HepG2 (cell line): Measurements from ENCODE around the gene UPF3A. TPM values are rescaled to one million over a fixed set of nuclear protein-coding genes. Genes with fewer than 3 reads are reported as not detected.

Experiments
- HOXA7 ChIP-seq: sonication (generic); formaldehyde crosslinking; IDR thresholded peaks from 2 replicates; pipeline ENCODE4 v1.8.1; 2022; ENCODE audit warnings: mild to moderate bottlenecking, missing genetic modification reagents, moderate library complexity
- KDM4B ChIP-seq: sonication (generic); formaldehyde crosslinking; IDR thresholded peaks from 2 replicates; pipeline ENCODE4 v1.4.0; 2020; ENCODE audit warnings: missing genetic modification reagents
- MBD4 ChIP-seq: IDR thresholded peaks from 2 replicates; pipeline ENCODE4 v1.6.1; 2012; ENCODE audit warnings: low read length, inconsistent platforms, borderline replicate concordance
- MXI1 ChIP-seq: IDR thresholded peaks from 3 replicates; pipeline ENCODE4 v1.6.1; 2012; ENCODE audit warnings: low read depth, low read length, inconsistent platforms, borderline replicate concordance
- NFYC ChIP-seq: IDR thresholded peaks from 2 replicates; pipeline ENCODE4 v1.6.1; 2016; ENCODE audit warnings: missing genetic modification reagents, missing compliant biosample characterization
- ONECUT2 ChIP-seq: sonication (generic); formaldehyde crosslinking; IDR thresholded peaks from 2 replicates; pipeline ENCODE4 v1.4.0; 2020; ENCODE audit warnings: missing genetic modification reagents
- PLRG1 ChIP-seq: fragments of 450-650 bp; conservative IDR thresholded peaks from 2 replicates; pipeline ENCODE4 v1.6.1; 2016
- SMAD3 ChIP-seq: sonication (generic); formaldehyde crosslinking; IDR thresholded peaks from 2 replicates; pipeline ENCODE4 v1.4.0; 2020; ENCODE audit warnings: missing genetic modification reagents
- SRY ChIP-seq: sonication (generic); formaldehyde crosslinking; IDR thresholded peaks from 2 replicates; pipeline ENCODE4 v1.8.0; 2022; ENCODE audit warnings: mild to moderate bottlenecking, missing genetic modification reagents
- TCF12 ChIP-seq, 2 experiments: fragments of 450-650 bp in 1 of 2; sonication (generic) in 1 of 2; formaldehyde crosslinking in 1 of 2; IDR thresholded peaks; 2 replicates each; pipeline versions ENCODE4 v1.6.1 to v1.8.0; 2017 to 2022; ENCODE audit warnings: antibody characterized with exemption in 1 of 2, mild to moderate bottlenecking in 1 of 2, missing genetic modification reagents in 1 of 2, moderate library complexity in 1 of 2
- ZBTB20 ChIP-seq: sonication (generic); formaldehyde crosslinking; IDR thresholded peaks from 2 replicates; pipeline ENCODE4 v1.8.1; 2023; ENCODE audit warnings: missing genetic modification reagents, low read depth, mild to moderate bottlenecking, borderline replicate concordance
- ZNF547 ChIP-seq: sonication (generic); formaldehyde crosslinking; IDR thresholded peaks from 2 replicates; pipeline ENCODE4 v1.5.1; 2020; ENCODE audit warnings: mild to moderate bottlenecking, missing genetic modification reagents
- ZNF564 ChIP-seq: sonication (generic); formaldehyde crosslinking; IDR thresholded peaks from 2 replicates; pipeline ENCODE4 v1.8.1; 2023; ENCODE audit warnings: mild to moderate bottlenecking, missing genetic modification reagents
- ZNF614 ChIP-seq: IDR thresholded peaks from 2 replicates; pipeline ENCODE4 v1.6.1; 2018; ENCODE audit warnings: missing biosample characterization, missing genetic modification reagents, inconsistent platforms, borderline replicate concordance
- ZNF703 ChIP-seq: sonication (generic); formaldehyde crosslinking; IDR thresholded peaks from 2 replicates; pipeline ENCODE4 v1.5.1; 2020; ENCODE audit warnings: missing genetic modification reagents, mild to moderate bottlenecking, moderate library complexity, borderline replicate concordance
- ZSCAN21 ChIP-seq: sonication (generic); formaldehyde crosslinking; IDR thresholded peaks from 2 replicates; pipeline ENCODE4 v1.8.0; 2022; ENCODE audit warnings: mild to moderate bottlenecking, missing genetic modification reagents, moderate library complexity, borderline replicate concordance
- polyA plus RNA-seq, 8 experiments: library from polyadenylated mRNA; depleted of rRNA in 3 of 8; stranded (reverse) in 7 of 8; unstranded in 1 of 8; fragments of >200 nt; fragmentation: Illumina TruSeq in 4 of 8; extraction: Trizol in 4 of 8; gene quantifications; 2 replicates each; pipeline versions ENCODE4 v1.2.1 to v1.2.3, GENCODE V29; 2011 to 2016; ENCODE audit warnings: low read depth in 4 of 8, missing spikeins in 1 of 8, mixed read lengths in 1 of 8; ENCODE audit not compliant: insufficient read depth in 1 of 8
- total RNA-seq, 5 experiments: library from RNA; depleted of rRNA; stranded (reverse); fragments of >200 nt; fragmentation: Illumina TruSeq; extraction: Trizol; gene quantifications; 2 replicates each; pipeline ENCODE4 v1.2.3, GENCODE V29; 2016; ENCODE audit warnings: low read depth in 1 of 5
- TF ChIP-seq, protein P1 (sequence below): sonication (generic); formaldehyde crosslinking; IDR thresholded peaks from 2 replicates; pipeline ENCODE4 v1.8.0; 2022; ENCODE audit warnings: mild to moderate bottlenecking, missing genetic modification reagents, moderate library complexity
- TF ChIP-seq, protein P2 (sequence below): sonication (generic); formaldehyde crosslinking; IDR thresholded peaks from 2 replicates; pipeline ENCODE4 v1.8.0; 2022; ENCODE audit warnings: missing genetic modification reagents, low read depth, mild to moderate bottlenecking, borderline replicate concordance
- TF ChIP-seq, protein P3 (sequence below): IDR thresholded peaks from 2 replicates; pipeline ENCODE4 v1.6.1; 2016; ENCODE audit warnings: missing compliant biosample characterization, missing genetic modification reagents, borderline replicate concordance
- TF ChIP-seq, protein P4 (sequence below), 2 experiments: sonication (generic) in 1 of 2; formaldehyde crosslinking in 1 of 2; IDR thresholded peaks; 2 replicates each; pipeline versions ENCODE4 v1.6.1 to v1.9.0; 2014 to 2022; ENCODE audit warnings: antibody characterized with exemption in 1 of 2, borderline replicate concordance in 1 of 2, inconsistent platforms in 1 of 2, low read depth in 1 of 2, missing genetic modification reagents in 1 of 2

Gene UPF3A
- total and polyA plus RNA-seq, 2 of the 13 experiments (the other 11 are each of a cell fraction or from before 2014, with no cell fraction given), result 60.2 to 63.8 TPM

DNA sequence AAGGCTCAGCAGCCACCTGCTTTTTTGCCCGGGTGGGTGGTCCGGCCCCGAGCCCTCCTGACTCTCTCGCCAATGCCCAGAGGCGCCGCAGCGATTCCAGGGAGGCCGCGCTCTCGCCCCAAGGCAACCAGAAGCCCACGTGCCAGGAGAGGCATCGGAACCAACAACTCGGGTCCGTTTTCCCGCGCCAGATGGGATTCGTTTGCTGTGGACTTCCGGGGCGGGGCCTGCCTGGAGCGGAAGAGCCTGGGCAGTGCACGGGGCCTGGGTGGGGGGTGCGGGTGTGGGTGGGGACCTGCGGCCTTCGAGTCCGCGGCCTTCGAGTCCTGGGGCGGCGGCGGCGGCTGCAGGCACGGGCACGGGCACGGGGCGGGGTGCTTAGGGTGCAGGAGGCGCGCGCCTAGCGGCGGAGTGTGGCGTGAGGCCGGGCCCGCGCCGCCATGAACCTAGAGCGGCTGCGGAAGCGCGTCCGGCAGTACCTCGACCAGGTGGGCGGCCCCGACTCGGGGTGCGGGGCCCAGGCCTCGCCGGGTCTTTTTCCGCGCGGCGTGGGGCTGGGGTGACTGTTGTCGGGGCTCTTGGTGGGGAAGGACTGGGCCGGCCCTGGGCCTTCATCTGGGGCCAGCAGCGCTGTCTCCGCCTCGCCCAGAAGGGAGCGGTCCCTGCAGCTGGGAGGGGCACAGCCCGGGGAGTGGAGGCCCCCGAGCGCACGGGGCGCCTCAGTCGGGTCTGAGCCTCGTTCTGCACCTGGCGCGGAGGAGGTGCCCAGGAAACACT, 46.6 kb upstream of the UPF3A start, which contains the start of gene CDC16 (continued):
- TF ChIP-seq, protein P1, sequence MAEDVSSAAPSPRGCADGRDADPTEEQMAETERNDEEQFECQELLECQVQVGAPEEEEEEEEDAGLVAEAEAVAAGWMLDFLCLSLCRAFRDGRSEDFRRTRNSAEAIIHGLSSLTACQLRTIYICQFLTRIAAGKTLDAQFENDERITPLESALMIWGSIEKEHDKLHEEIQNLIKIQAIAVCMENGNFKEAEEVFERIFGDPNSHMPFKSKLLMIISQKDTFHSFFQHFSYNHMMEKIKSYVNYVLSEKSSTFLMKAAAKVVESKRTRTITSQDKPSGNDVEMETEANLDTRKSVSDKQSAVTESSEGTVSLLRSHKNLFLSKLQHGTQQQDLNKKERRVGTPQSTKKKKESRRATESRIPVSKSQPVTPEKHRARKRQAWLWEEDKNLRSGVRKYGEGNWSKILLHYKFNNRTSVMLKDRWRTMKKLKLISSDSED, result peak; percentile 97
- TF ChIP-seq, protein P2, sequence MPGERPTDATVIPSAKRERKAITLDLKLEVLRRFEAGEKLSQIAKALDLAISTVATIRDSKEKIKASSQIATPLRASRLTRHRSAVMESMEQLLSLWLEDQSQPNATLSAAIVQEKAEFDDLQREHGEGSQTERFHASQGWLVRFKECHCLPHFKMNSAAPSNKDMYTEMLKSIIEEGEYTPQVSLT (CRISPR knock-in tag), result no peak
- peak; percentile 84; the same call in 1 of the 3 replicates for TF ChIP-seq MXI1
- TF ChIP-seq ZSCAN21, result peak; percentile 86
- no peak for TF ChIP-seq HOXA7 (CRISPR knock-in tag)
- no peak for TF ChIP-seq ONECUT2 (CRISPR knock-in tag)
- TF ChIP-seq, protein P3, sequence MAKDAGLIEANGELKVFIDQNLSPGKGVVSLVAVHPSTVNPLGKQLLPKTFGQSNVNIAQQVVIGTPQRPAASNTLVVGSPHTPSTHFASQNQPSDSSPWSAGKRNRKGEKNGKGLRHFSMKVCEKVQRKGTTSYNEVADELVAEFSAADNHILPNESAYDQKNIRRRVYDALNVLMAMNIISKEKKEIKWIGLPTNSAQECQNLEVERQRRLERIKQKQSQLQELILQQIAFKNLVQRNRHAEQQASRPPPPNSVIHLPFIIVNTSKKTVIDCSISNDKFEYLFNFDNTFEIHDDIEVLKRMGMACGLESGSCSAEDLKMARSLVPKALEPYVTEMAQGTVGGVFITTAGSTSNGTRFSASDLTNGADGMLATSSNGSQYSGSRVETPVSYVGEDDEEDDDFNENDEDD, result peak; percentile 99
- TF ChIP-seq KDM4B (CRISPR knock-in tag), result peak; percentile 81
- peak; percentile 54 for TF ChIP-seq ZNF703
- TF ChIP-seq ZNF564 (CRISPR knock-in tag), result peak; percentile 81
- TF ChIP-seq SRY (CRISPR knock-in tag), result peak; percentile 74; the same call in 1 of the 2 replicates
- TF ChIP-seq, protein P4, sequence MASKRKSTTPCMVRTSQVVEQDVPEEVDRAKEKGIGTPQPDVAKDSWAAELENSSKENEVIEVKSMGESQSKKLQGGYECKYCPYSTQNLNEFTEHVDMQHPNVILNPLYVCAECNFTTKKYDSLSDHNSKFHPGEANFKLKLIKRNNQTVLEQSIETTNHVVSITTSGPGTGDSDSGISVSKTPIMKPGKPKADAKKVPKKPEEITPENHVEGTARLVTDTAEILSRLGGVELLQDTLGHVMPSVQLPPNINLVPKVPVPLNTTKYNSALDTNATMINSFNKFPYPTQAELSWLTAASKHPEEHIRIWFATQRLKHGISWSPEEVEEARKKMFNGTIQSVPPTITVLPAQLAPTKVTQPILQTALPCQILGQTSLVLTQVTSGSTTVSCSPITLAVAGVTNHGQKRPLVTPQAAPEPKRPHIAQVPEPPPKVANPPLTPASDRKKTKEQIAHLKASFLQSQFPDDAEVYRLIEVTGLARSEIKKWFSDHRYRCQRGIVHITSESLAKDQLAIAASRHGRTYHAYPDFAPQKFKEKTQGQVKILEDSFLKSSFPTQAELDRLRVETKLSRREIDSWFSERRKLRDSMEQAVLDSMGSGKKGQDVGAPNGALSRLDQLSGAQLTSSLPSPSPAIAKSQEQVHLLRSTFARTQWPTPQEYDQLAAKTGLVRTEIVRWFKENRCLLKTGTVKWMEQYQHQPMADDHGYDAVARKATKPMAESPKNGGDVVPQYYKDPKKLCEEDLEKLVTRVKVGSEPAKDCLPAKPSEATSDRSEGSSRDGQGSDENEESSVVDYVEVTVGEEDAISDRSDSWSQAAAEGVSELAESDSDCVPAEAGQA (IDR thresholded peaks at IDR 0.05; ENCODE audit: low read depth), result peak; percentile 75; the same call in 1 of the 2 replicates
- TF ChIP-seq, protein P4 (CRISPR knock-in tag; IDR thresholded peaks at IDR 0.05; ENCODE audit: borderline replicate concordance), result peak; percentile 5; the same call in 1 of the 2 replicates
- no peak; the same call in 1 of the 2 replicates for TF ChIP-seq ZBTB20 (CRISPR knock-in tag)
- TF ChIP-seq SMAD3, result 0 out of 2 replicates have a peak, but pooled peaks have one; percentile 20
- no peak for TF ChIP-seq PLRG1
- TF ChIP-seq ZNF547 (CRISPR knock-in tag), result peak; percentile 82
- TF ChIP-seq NFYC (CRISPR knock-in tag), result peak; percentile 51
- no peak for TF ChIP-seq MBD4
- TF ChIP-seq ZNF614 (CRISPR knock-in tag), result peak; percentile 53; the same call in 1 of the 2 replicates
- no peak for TF ChIP-seq TCF12 (IDR thresholded peaks at IDR 0.05)
- peak; percentile 60; the same call in 1 of the 2 replicates for TF ChIP-seq TCF12 (CRISPR knock-in tag; IDR thresholded peaks at IDR 0.05)
